Brain microvascular endothelial cell (primary cell): Measurements from ENCODE around the gene POFUT1.
"Not testable (repeated sequence)": the region's sequence is repeated elsewhere in the genome, so short reads cannot be mapped to it uniquely, and the experiment has no call there.

Source experiments
- DNase-seq: peaks from one replicate; pipeline ENCODE4 v3.0.0-alpha.2; 2020
- H3K27ac ChIP-seq: fragments of 250-450 bp; sonication (Bioruptor Pico); 2 replicates; pipeline ENCODE4 v1.5.1; 2020; ENCODE audit warnings: mild to moderate bottlenecking, moderate library complexity
- H3K27me3 ChIP-seq: fragments of 250-450 bp; sonication (Bioruptor Pico); replicated peaks from 2 replicates; pipeline ENCODE4 v1.5.1; 2020; ENCODE audit warnings: mild to moderate bottlenecking
- H3K36me3 ChIP-seq: fragments of 250-450 bp; sonication (Bioruptor Pico); replicated peaks from 2 replicates; pipeline ENCODE4 v1.5.1; 2020; ENCODE audit warnings: mild to moderate bottlenecking
- H3K4me3 ChIP-seq: 2 replicates; pipeline ENCODE4 v1.5.1; 2011; ENCODE audit warnings: low read depth, mild to moderate bottlenecking, control low read depth, low read length, moderate library complexity
- in situ Hi-C: cut with HindIII; loops from 2 replicates; pipeline ENCODE4 v1.10.0; 2017; ENCODE audit warnings: low sequenced_read_pairs, low pct_ligation_motif_present
- TF ChIP-seq, protein P1 (sequence below): IDR thresholded peaks from 2 replicates; pipeline ENCODE4 v1.5.1; 2011; ENCODE audit warnings: low read depth, mild to moderate bottlenecking, moderate library complexity, low read length, control low read depth, inconsistent platforms; ENCODE audit errors: missing control alignments

POFUT1 gene

GRCh38 chr20:32252189-32252588 lies 44.5 kb downstream of the POFUT1 start:
- no peak overlapping the region for H3K4me3 ChIP-seq
- no peaks in the 10 kb centered on the region for H3K27me3 ChIP-seq
- in situ Hi-C loops: no loop called here
- H3K36me3 ChIP-seq: no peaks in the 10 kb centered on the region
- DNase-seq: no peak
- TF ChIP-seq, protein P1, sequence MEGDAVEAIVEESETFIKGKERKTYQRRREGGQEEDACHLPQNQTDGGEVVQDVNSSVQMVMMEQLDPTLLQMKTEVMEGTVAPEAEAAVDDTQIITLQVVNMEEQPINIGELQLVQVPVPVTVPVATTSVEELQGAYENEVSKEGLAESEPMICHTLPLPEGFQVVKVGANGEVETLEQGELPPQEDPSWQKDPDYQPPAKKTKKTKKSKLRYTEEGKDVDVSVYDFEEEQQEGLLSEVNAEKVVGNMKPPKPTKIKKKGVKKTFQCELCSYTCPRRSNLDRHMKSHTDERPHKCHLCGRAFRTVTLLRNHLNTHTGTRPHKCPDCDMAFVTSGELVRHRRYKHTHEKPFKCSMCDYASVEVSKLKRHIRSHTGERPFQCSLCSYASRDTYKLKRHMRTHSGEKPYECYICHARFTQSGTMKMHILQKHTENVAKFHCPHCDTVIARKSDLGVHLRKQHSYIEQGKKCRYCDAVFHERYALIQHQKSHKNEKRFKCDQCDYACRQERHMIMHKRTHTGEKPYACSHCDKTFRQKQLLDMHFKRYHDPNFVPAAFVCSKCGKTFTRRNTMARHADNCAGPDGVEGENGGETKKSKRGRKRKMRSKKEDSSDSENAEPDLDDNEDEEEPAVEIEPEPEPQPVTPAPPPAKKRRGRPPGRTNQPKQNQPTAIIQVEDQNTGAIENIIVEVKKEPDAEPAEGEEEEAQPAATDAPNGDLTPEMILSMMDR: no peak
- no peak overlapping the region for H3K27ac ChIP-seq

DNA sequence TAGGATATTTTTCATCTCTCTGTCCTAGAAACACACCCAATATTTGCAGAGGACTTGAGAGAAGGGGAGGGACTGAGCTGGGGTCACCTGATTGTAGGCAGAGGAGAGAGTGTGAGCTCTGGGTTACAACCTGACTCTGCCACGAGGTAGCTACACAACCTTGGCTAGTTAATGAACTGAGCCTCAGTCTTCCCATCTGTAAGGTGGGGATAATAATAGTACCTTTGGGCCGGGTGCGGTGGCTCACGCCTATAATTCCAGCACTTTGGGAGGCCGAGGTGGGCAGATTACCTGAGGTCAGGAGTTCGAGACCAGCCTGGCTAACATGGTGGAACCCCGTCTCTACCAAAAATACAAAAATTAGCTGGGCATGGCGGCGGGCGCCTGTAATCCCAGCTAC lies 53.3 kb downstream of the POFUT1 start:
- H3K4me3 ChIP-seq, H3K27me3 ChIP-seq, DNase-seq, in situ Hi-C loops, H3K27ac ChIP-seq, H3K36me3 ChIP-seq: not testable (repeated sequence)

GRCh38 chr20:32261644-32262043 lies 54.0 kb downstream of the POFUT1 start:
- Histone ChIP-seq H3K4me3 (no peak overlapping the region), H3K36me3 (no peaks in the 10 kb centered on the region), H3K27me3 (no peaks in the 10 kb centered on the region), H3K27ac (no peak overlapping the region)
- TF ChIP-seq, protein P1: no peak
- DNase-seq: no peak
- in situ Hi-C loops: no loop called here

DNA sequence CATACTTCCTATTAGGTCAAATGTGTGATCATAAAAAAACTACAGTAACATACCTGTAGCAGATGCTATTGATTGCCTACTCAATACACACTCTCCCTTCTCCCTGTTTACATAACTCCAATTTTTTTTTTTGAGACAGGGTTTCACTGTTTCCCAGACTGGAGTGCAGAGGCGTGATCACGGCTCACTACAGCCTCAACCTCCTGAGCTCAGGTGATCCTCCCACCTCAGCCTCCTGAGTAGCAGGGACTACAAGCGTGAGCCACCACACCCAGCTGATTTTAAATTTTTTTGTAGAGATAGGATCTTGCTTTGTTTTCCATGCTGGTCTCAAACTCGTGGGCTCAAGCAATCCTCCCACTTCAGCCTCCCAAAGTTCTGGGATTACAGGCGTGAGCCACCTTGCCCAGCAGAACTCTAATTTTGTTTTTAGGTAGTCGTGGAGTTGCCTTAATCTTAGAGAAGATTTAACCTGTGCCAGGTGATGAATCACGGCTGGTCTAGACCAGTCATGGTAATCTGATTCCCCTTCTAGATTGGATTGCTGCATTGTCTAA lies 55.8 kb downstream of the POFUT1 start:
- TF ChIP-seq, protein P1: no peak
- Histone ChIP-seq H3K36me3 (no peaks in the 10 kb centered on the region), H3K27me3 (no peaks in the 10 kb centered on the region), H3K27ac (no peak overlapping the region), H3K4me3 (no peak overlapping the region)
- no peak for DNase-seq
- in situ Hi-C loops: no loop called here

GRCh38 chr20:32271620-32272019 lies 63.9 kb downstream of the POFUT1 start:
- in situ Hi-C loops: no loop called here
- TF ChIP-seq, protein P1: no peak
- H3K27ac ChIP-seq: no peak overlapping the region

GRCh38 chr20:32274359-32274758 lies 66.7 kb downstream of the POFUT1 start:
- Histone ChIP-seq H3K27me3 (no peaks in the 10 kb centered on the region), H3K4me3 (no peak overlapping the region), H3K27ac (no peak overlapping the region), H3K36me3 (no peaks in the 10 kb centered on the region)
- DNase-seq: no peak
- in situ Hi-C loops: no loop called here
- TF ChIP-seq, protein P1: no peak

More at GRCh38 chr20:32271620-32272019, 63.9 kb downstream of the POFUT1 start:
- H3K36me3 ChIP-seq: no peaks in the 10 kb centered on the region
- H3K27me3 ChIP-seq: no peaks in the 10 kb centered on the region
- H3K4me3 ChIP-seq: no peak overlapping the region
- DNase-seq: no peak

DNA sequence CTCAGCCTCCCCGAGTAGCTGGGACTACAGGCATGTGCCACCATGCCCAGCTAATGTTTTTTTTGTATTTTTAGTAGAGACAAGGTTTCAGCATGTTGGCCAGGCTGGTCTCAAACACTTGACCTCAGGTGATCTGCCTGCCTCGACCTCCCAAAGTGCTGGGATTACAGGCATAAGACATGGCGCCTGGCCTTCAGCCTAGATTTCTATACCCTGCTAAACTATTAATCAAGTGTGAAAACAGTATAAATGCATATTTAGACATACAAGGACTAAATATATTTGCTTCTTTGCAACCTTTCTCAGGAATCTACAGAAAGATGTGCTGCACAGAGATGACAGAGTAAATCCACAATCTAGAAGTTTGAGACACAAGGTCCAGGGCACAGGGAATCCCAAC lies 67.5 kb downstream of the POFUT1 start:
- H3K36me3 ChIP-seq, H3K4me3 ChIP-seq, H3K27ac ChIP-seq, in situ Hi-C loops, DNase-seq, H3K27me3 ChIP-seq: not testable (repeated sequence)
